IgD-negative memory B cell (primary cell): ENCODE measurements around the gene ZDHHC6. TPM values are rescaled to one million over a fixed set of nuclear protein-coding genes. Genes with fewer than 3 reads are reported as not detected.
A peak's percentile ranks its signal among the peaks of the same experiment; 100 is the strongest.
"Not testable (repeated sequence)": the region's sequence is repeated elsewhere in the genome, so short reads cannot be mapped to it uniquely, and the experiment has no call there.

Experiments
- H3K27ac Mint-ChIP-seq, 3 donors: one replicate each; pipeline ENCODE4 v1.8.0; 2020 to 2022; ENCODE audit warnings: mild to moderate bottlenecking in 3 of 3, mixed read lengths in 3 of 3, moderate library complexity in 1 of 3
- H3K27me3 Mint-ChIP-seq: one replicate; pipeline ENCODE4 v1.8.0; 2021; ENCODE audit warnings: mixed read lengths
- H3K36me3 Mint-ChIP-seq: one replicate; pipeline ENCODE4 v1.8.0; 2020; ENCODE audit warnings: mild to moderate bottlenecking, mixed read lengths
- H3K4me1 Mint-ChIP-seq, 3 donors: one replicate each; pipeline ENCODE4 v1.8.0; 2020 to 2022; ENCODE audit warnings: mixed read lengths in 3 of 3, mild to moderate bottlenecking in 1 of 3
- H3K4me3 Mint-ChIP-seq, 4 donors: one replicate each; pipeline ENCODE4 v1.8.0; 2020 to 2022; ENCODE audit warnings: mild to moderate bottlenecking in 4 of 4, mixed read lengths in 4 of 4, moderate library complexity in 3 of 4
- H3K9me3 Mint-ChIP-seq, 3 donors: one replicate each; pipeline ENCODE4 v1.8.0; 2020 to 2021; ENCODE audit warnings: mixed read lengths in 3 of 3, mild to moderate bottlenecking in 1 of 3
- polyA plus RNA-seq: library from polyadenylated mRNA; unstranded; fragments of 300-500 nt; fragmentation: Illumina TruSeq; gene quantifications from one replicate; pipeline ENCODE4 v1.2.3, GENCODE V29; 2021

ZDHHC6 gene, protein sequence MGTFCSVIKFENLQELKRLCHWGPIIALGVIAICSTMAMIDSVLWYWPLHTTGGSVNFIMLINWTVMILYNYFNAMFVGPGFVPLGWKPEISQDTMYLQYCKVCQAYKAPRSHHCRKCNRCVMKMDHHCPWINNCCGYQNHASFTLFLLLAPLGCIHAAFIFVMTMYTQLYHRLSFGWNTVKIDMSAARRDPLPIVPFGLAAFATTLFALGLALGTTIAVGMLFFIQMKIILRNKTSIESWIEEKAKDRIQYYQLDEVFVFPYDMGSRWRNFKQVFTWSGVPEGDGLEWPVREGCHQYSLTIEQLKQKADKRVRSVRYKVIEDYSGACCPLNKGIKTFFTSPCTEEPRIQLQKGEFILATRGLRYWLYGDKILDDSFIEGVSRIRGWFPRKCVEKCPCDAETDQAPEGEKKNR
- polyA plus RNA-seq: 37.0 TPM

DNA sequence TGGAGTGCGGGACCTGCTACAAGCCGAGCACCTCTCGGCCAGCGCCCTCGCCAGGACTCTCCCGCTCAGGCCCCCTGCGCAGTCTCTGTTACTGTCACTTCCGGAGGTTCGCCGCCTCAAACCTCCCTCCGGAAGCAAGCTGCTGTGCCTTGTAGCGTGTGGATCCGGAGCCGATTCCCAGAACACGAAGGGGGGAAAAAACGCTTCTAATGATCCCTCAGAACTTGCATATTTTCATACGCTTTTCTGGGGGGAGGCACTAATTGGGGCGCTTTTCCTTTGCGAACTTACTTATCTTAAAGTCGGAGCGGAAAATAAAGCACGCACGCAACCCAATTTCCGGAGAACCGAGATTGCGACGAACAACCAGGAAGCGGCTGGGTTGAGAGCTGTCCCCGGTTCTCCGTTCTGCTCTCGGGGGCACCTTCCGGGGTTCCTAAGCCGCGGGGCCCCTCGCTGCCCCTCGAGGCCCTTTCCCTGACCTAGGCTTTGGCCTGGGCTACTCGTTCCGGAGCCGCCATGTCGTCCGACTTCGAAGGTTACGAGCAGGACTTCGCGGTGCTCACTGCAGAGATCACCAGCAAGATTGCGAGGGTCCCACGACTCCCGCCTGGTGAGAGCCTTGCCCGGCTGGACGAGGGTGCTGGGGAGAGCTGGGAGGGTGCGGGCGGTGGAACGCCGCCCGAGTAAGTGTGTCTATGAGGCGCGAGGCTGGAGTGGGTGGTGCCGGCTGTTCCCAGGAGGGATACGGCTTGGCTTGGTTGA lies at the start of gene ZDHHC6, which contains the start of gene VTI1A:
Gene ZDHHC6, minus strand, starts transcription at position 60 of the 765 bp plus-strand sequence. CDS start 1,478 bp downstream, outside the sequence.
Gene VTI1A, plus strand, starts transcription at position 361 of the 765 bp plus-strand sequence. Its CDS starts 159 bp downstream, at position 520.
- Mint-ChIP-seq H3K27me3 (no peaks in the 10 kb centered on the region), H3K9me3 (peaks cover 0 to 2% (median 0%) of the 10 kb centered on the region in 3 donors), H3K4me1 (peaks cover 30 to 34% (median 32%) of the 10 kb centered on the region in 3 donors), H3K4me3 (peak within 1 kb of the TSS; percentile 86 to 98 (median 96)), H3K36me3 (no peaks in the 10 kb centered on the region), H3K27ac (peak within 1 kb of the TSS; percentile 82 to 97 (median 97))

DNA sequence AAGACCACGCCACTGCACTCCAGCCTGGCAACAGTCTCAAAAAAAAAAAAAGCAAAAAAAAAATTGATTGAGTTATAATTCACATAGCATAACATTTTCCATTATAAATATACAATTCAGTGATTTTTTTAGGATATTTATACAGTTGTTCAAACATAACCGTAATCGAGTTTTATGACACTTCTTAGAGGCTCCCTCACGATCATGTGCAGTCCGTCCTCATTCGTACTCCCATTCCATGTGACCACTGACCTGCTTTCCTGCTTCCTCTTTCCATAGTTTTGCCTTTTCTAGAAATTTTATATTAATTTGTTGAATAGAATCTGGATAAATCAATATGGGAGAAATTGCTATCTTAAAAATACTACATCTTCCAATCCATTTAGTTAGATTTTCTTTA lies 46.0 kb upstream of the ZDHHC6 start:
- Mint-ChIP-seq H3K27ac (no peak overlapping the region), H3K9me3 (no peaks in the 10 kb centered on the region), H3K27me3 (no peaks in the 10 kb centered on the region), H3K4me3 (no peak overlapping the region), H3K4me1 (peaks cover 1 to 3% (median 2%) of the 10 kb centered on the region in 3 donors), H3K36me3 (peaks cover 4% of the 10 kb centered on the region)

DNA sequence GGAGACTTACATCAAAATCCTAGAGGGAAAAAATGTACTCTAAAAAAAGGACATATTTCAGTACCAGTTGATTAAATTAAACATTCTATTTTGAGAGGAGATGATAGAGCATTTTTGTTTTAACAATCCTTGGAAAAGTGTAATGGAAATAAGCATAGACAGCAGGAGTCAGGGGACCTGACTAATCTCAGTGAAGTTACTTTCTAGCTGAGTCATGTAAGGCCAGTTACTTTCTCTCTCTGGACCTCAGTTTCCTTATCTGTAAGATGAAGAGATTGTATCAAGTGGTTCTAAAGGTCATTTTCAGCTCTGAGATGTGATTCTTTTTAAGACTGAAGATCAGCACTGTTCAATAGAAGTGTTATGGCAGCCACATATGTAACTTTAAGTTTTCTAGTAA lies 44.4 kb upstream of the ZDHHC6 start:
- no peaks in the 10 kb centered on the region for H3K9me3 Mint-ChIP-seq
- peaks cover 5% of the 10 kb centered on the region for H3K36me3 Mint-ChIP-seq
- H3K4me3 Mint-ChIP-seq: no peak overlapping the region
- H3K4me1 Mint-ChIP-seq: peaks cover 2 to 6% (median 5%) of the 10 kb centered on the region in 3 donors
- no peak overlapping the region for H3K27ac Mint-ChIP-seq
- H3K27me3 Mint-ChIP-seq: no peaks in the 10 kb centered on the region

DNA sequence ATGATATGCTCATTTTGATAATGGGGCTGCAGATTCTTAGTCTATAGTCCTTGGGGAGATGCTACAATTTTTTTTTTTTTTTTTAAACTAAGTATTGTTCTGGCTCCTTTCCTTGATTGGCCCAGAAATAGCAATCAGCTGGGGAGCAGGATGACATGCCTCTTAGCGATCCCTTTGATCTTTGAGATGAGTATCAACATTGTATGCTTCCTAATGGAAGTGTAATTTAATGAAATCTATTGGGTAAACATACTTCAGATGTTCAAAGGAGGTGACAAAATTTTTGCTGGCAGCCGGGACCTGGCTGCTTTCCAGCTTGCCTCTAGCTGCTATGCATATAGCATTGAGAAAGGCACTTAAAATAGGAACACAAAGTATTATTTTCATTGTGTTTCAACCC lies 43.8 kb upstream of the ZDHHC6 start:
- H3K27me3 Mint-ChIP-seq: no peaks in the 10 kb centered on the region
- no peaks in the 10 kb centered on the region for H3K9me3 Mint-ChIP-seq
- no peak overlapping the region for H3K4me3 Mint-ChIP-seq
- H3K27ac Mint-ChIP-seq: no peak overlapping the region
- peaks cover 4% of the 10 kb centered on the region for H3K36me3 Mint-ChIP-seq
- H3K4me1 Mint-ChIP-seq: peaks cover 2 to 6% (median 5%) of the 10 kb centered on the region in 3 donors

DNA sequence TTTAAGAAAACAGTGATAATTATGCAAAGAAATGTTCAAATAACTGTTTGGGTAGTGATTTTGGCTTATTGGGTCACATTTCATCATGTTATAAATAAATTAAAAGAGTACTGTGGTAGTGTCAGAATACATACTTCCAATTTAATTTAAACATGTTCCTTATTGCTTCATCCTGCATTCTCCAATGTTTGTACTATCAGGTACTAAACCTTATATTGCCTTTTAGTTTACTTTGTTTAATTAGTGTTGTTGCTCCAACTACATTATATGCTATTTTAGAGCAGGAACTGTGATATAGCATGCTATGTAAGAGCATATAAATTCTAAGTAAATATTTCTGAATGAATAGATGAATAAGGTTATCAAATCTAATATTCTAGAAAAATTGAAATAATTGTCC lies 41.2 kb upstream of the ZDHHC6 start:
- Mint-ChIP-seq H3K9me3 (no peaks in the 10 kb centered on the region), H3K4me1 (peaks cover 2 to 6% (median 5%) of the 10 kb centered on the region in 3 donors), H3K36me3 (peaks cover 4% of the 10 kb centered on the region), H3K27me3 (no peaks in the 10 kb centered on the region), H3K27ac (no peak overlapping the region), H3K4me3 (no peak overlapping the region)

DNA sequence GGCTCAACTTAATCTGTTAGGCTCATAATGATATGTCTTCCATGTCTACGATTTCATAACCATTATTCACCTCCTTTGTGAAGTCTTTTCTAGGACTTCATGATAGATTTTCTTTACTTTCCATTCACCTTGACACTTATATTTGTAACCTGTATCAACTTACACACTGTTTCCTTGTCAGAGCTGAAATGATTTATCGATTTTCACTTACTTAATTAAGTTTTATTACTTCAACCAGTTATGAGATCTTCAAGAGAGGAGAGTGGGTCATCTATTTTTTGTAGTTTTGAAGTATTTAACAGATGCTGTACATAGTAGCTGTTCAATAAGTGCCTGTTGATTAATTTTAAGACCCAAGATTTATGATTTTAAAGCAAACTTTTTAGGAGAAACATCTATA lies 37.7 kb upstream of the ZDHHC6 start:
- H3K27ac Mint-ChIP-seq: no peak overlapping the region

DNA sequence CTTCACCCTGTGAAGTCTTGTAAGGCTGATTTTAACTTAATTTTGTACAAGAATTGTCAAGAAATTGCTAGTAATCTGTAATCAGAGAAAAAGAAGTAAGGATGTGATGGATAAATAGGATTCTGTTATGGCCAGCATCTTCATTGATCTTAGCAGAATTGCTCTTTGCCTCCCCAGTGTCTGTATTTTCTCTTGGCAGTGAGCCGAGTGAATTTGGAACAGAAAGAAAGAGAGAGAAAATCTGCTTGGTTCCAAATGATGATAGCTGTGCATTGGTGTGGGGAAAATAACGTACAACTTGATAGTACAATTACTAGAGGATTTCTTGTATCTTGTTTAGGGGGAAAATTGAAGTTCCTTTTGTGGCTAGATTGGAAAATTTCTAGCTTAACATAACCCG lies 34.9 kb upstream of the ZDHHC6 start:
- Mint-ChIP-seq H3K27ac (no peak overlapping the region), H3K4me1 (peaks cover 0 to 7% (median 2%) of the 10 kb centered on the region in 3 donors), H3K27me3 (no peaks in the 10 kb centered on the region), H3K9me3 (no peaks in the 10 kb centered on the region), H3K36me3 (peaks cover 2% of the 10 kb centered on the region), H3K4me3 (no peak overlapping the region)

More for the DNA sequence above, 37.7 kb upstream of the ZDHHC6 start:
- Mint-ChIP-seq H3K4me1 (peaks cover 2 to 6% (median 4%) of the 10 kb centered on the region in 3 donors), H3K9me3 (no peaks in the 10 kb centered on the region), H3K27me3 (no peaks in the 10 kb centered on the region), H3K4me3 (no peak overlapping the region), H3K36me3 (peaks cover 6% of the 10 kb centered on the region)

DNA sequence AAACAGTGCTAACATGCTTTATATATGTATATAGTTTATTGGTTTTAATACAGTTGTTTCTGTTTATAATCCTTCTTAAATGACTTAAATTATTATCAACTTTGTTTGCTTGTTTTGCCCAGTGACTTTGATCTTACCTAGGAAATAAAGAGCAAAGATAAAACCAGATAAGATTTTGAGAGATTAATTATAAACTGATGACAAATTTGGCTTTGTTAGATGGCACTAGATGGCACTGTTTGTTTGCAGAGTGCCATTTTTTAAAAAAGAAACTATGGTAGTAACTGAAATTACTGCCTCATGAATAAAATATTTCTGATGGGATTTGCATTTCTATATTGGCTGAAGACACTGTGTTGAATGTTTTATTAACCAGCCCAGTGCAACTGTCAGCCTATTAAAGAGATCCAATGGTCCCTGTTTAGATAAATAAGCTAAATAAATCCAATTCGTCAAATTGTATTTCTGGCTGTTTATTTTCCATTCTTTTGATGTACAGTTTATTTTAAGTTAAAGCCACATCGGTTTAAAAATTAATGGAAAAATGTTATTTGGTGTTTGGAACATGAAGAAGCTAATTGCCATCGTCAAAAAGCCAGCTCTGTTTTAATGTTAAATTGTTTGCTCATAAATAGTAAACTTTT lies 29.0 kb upstream of the ZDHHC6 start:
- H3K4me1 Mint-ChIP-seq: peaks cover 8 to 10% (median 10%) of the 10 kb centered on the region in 3 donors
- peaks cover 2% of the 10 kb centered on the region for H3K36me3 Mint-ChIP-seq
- H3K4me3 Mint-ChIP-seq: no peak overlapping the region
- no peaks in the 10 kb centered on the region for H3K27me3 Mint-ChIP-seq
- no peaks in the 10 kb centered on the region for H3K9me3 Mint-ChIP-seq
- no peak overlapping the region for H3K27ac Mint-ChIP-seq

DNA sequence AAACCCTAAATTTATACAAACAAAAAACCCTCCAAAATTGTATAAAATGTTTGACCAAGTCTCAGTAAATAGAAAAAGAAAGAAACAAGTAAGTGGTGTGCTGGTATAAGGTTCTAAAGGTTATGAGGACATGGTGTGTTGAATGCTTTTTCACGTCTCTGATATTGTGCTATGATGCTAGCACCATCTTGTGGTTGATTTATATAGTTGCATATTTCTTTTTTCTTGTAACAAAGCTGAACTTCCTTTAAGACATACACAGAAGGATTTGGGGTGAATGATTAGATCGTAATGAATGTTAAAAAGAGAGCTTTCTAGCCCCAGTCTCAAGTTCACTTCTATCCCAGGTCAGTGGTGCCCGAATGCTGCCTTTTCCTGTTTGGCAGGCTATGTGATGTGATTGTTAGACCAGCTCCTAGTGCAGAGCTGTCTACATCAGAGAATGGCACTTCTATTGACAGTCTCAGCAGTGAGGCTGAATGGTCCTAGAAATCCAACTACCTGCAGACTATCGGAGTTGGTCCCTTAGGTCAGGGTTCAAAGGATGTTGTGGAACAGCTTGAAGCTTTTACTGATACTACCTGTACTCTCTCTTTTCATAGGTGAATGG lies 25.3 kb upstream of the ZDHHC6 start:
- Mint-ChIP-seq H3K9me3 (no peaks in the 10 kb centered on the region), H3K4me3 (no peak overlapping the region), H3K27ac (peak overlapping the region in 1 of 3 donors; percentile 2), H3K36me3 (no peaks in the 10 kb centered on the region), H3K27me3 (no peaks in the 10 kb centered on the region), H3K4me1 (peaks cover 5 to 10% (median 7%) of the 10 kb centered on the region in 3 donors)

DNA sequence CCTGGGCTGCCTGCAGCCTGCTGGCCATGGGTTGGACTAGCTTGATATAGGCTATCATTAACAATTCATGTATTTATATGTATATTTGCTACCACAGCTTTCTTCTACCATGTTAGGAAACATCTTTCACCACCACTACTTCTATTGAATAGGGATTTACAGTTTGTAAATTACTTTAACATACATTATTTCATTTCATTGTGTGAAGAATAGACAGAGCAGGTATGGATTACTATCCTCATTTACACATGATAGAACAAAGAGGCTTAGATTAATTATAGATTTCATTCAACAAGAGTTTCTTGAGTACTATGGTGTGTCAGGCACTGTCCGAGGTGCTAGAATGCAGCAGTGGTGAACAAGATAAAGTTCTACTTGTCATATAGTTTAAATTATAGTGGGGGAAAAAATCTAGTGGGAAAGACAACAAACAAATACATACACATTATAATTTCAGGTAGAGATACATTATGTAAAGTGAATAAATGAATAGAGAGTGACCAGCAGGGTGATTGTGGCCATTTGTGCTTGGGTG lies 20.9 kb upstream of the ZDHHC6 start:
- Mint-ChIP-seq H3K36me3 (no peaks in the 10 kb centered on the region), H3K9me3 (no peaks in the 10 kb centered on the region), H3K27ac (no peak overlapping the region), H3K27me3 (no peaks in the 10 kb centered on the region), H3K4me1 (peaks cover 0 to 6% (median 5%) of the 10 kb centered on the region in 3 donors), H3K4me3 (no peak overlapping the region)

DNA sequence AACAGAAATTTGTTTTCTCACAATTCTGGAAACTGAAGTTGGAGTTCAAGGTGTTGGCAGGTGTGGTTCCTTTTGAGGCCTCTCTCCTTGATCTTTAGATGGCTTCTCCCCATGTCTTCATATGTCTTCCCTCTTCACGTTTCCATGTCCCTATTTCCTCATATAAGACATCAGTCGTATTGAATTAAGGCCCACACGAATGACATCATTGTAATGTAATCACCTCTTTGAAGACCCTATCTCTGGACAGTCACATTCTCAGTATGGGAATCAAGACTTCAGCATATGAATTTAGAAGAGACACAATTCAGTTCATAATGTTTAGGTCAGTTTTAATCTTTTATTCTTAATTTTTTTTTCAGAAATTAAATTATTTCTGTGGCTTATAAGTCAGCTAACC lies 20.1 kb upstream of the ZDHHC6 start:
- H3K27me3 Mint-ChIP-seq: no peaks in the 10 kb centered on the region
- H3K36me3 Mint-ChIP-seq: no peaks in the 10 kb centered on the region
- H3K9me3 Mint-ChIP-seq: no peaks in the 10 kb centered on the region
- no peak overlapping the region for H3K4me3 Mint-ChIP-seq
- H3K4me1 Mint-ChIP-seq: peaks cover 0 to 3% (median 2%) of the 10 kb centered on the region in 3 donors
- no peak overlapping the region for H3K27ac Mint-ChIP-seq

DNA sequence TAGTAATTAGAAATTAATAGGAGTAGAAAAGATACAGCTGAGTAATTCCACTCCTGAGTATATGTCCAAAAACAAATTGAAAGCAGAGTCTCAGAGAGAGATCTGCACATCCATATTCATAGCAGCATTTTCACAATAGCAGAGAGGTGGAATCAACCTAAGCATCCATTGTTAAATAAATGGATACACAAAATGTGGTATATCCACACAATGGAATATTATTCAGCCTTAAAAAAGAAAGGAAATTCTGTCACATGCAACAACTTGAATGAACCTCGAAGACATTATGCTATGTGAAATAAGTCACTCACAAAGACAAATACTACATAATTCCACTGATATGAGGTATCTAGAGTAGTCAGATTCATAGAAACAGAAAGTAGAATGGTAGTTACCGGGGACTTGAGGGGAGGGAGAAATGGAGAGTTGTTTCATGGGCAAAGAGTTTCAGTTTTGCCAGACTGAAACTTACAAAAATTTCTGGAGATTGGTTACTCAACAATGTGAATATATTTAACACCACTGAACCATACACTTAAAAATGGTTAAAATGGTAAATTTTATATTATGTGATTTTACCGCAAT lies 18.7 kb upstream of the ZDHHC6 start:
- peaks cover 0 to 1% (median 0%) of the 10 kb centered on the region in 3 donors for H3K4me1 Mint-ChIP-seq
- no peaks in the 10 kb centered on the region for H3K36me3 Mint-ChIP-seq
- no peaks in the 10 kb centered on the region for H3K27me3 Mint-ChIP-seq
- no peak overlapping the region for H3K27ac Mint-ChIP-seq
- no peaks in the 10 kb centered on the region for H3K9me3 Mint-ChIP-seq
- H3K4me3 Mint-ChIP-seq: no peak overlapping the region

DNA sequence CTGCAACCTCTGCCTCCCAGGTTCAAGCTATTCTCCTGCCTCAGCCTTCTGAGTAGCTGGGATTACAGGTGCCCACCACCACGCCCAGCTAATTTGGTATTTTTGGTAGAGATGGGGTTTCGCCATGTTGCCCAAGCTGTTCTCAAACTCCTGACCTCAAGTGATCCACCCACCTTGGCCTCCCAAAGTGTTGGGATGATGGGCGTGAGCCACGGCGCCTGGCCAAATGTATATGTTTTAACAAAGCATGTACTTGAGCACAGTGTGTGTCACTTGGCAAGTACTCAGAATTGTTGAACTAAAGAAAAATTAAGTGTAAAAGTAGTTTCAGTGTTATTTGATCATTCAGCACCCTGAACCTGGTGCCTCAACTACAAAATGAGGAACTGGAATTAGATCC lies 17.4 kb upstream of the ZDHHC6 start:
- H3K27me3 Mint-ChIP-seq, H3K36me3 Mint-ChIP-seq, H3K27ac Mint-ChIP-seq, H3K4me3 Mint-ChIP-seq, H3K9me3 Mint-ChIP-seq, H3K4me1 Mint-ChIP-seq: not testable (repeated sequence)
